Erythroblast (primary cell): ENCODE measurements around the gene USP5.

Experiments used
- GATA1 ChIP-seq: IDR thresholded peaks from 2 replicates; pipeline ENCODE4 v1.6.1; 2011; ENCODE audit warnings: low read depth, mild to moderate bottlenecking, control low read depth, low read length, moderate library complexity
- POLR2A ChIP-seq: IDR thresholded peaks from 2 replicates; pipeline ENCODE4 v1.6.1; 2011; ENCODE audit warnings: mild to moderate bottlenecking, low read length

GRCh38 chr12:6833189-6833890 lies 18.6 kb upstream of the USP5 start:
- TF ChIP-seq POLR2A (no peak), GATA1 (no peak)
